HG03064 (cell line): ENCODE results near the gene CYP26B1.

Experiments used
- ATAC-seq: cut with Tn5 transposase; IDR thresholded peaks from one replicate; pipeline ENCODE4 v1.9.1; 2021; ENCODE audit warnings: low read depth; ENCODE audit not compliant: unreplicated experiment

Gene CYP26B1

GRCh38 chr2:72113847-72114692 is 33.6 kb downstream of the CYP26B1 start:
- no peak for ATAC-seq

GRCh38 chr2:72112981-72113846 is 34.4 kb downstream of the CYP26B1 start:
- ATAC-seq = no peak

GRCh38 chr2:72112401-72112800 is 35.3 kb downstream of the CYP26B1 start:
- no peak for ATAC-seq

- no peak for ATAC-seq
These were observed 36.6 kb downstream of the CYP26B1 start for GRCh38 chr2:72111061-72111460.

- ATAC-seq = no peak
These were observed 37.8 kb downstream of the CYP26B1 start for GRCh38 chr2:72109904-72110303.

- ATAC-seq = no peak
These were observed 38.4 kb downstream of the CYP26B1 start for GRCh38 chr2:72109291-72109690.

GRCh38 chr2:72108121-72108520 is 39.5 kb downstream of the CYP26B1 start:
- no peak for ATAC-seq

GRCh38 chr2:72106978-72107377 is 40.7 kb downstream of the CYP26B1 start:
- ATAC-seq = no peak

GRCh38 chr2:72104821-72105588 is 42.7 kb downstream of the CYP26B1 start:
- ATAC-seq = no peak

GRCh38 chr2:72103690-72104089 is 44.0 kb downstream of the CYP26B1 start:
- no peak for ATAC-seq

- no peak for ATAC-seq
These were observed 44.5 kb downstream of the CYP26B1 start for GRCh38 chr2:72103161-72103560.

GRCh38 chr2:72098935-72099334 is 48.7 kb downstream of the CYP26B1 start:
- no peak for ATAC-seq

GRCh38 chr2:72097276-72097675 is 50.4 kb downstream of the CYP26B1 start:
- ATAC-seq = no peak

- no peak for ATAC-seq
These were observed 51.5 kb downstream of the CYP26B1 start for GRCh38 chr2:72096181-72096580.

- no peak for ATAC-seq
These were observed 52.3 kb downstream of the CYP26B1 start for GRCh38 chr2:72095364-72095763.

GRCh38 chr2:72094701-72095100 is 53.0 kb downstream of the CYP26B1 start:
- ATAC-seq = no peak

- no peak for ATAC-seq
These were observed 55.6 kb downstream of the CYP26B1 start for GRCh38 chr2:72092111-72092510.

GRCh38 chr2:72090781-72091482 is 56.7 kb downstream of the CYP26B1 start:
- no peak for ATAC-seq

GRCh38 chr2:72090271-72090720 is 57.4 kb downstream of the CYP26B1 start:
- ATAC-seq = no peak

GRCh38 chr2:72089537-72089936 is 58.1 kb downstream of the CYP26B1 start:
- no peak for ATAC-seq
